HepG2 (cell line): ENCODE measurements around the gene STH. TPM values are rescaled to one million over a fixed set of nuclear protein-coding genes. Genes with fewer than 3 reads are reported as not detected.

Experiments
- AFF4 ChIP-seq: sonication (generic); formaldehyde crosslinking; IDR thresholded peaks from 2 replicates; pipeline ENCODE4 v1.4.0; 2020; ENCODE audit warnings: missing genetic modification reagents
- KDM5B ChIP-seq: sonication (generic); formaldehyde crosslinking; IDR thresholded peaks from 2 replicates; pipeline ENCODE4 v1.4.0; 2020; ENCODE audit warnings: missing genetic modification reagents, mild to moderate bottlenecking, borderline replicate concordance
- NR3C1 ChIP-seq: sonication (generic); formaldehyde crosslinking; IDR thresholded peaks from 2 replicates; pipeline ENCODE4 v1.4.0; 2020; ENCODE audit warnings: missing genetic modification reagents
- POGZ ChIP-seq: sonication (generic); formaldehyde crosslinking; IDR thresholded peaks from 2 replicates; pipeline ENCODE4 v1.4.0; 2020; ENCODE audit warnings: mild to moderate bottlenecking, missing genetic modification reagents
- SP1 ChIP-seq, 2 experiments: fragments of 450-650 bp in 1 of 2; sonication (generic) in 1 of 2; formaldehyde crosslinking in 1 of 2; IDR thresholded peaks; 2 replicates each; pipeline versions ENCODE4 v1.4.0 to v1.6.1; 2016 to 2020; ENCODE audit warnings: missing genetic modification reagents in 1 of 2
- TAF1 ChIP-seq: sonication (generic); formaldehyde crosslinking; IDR thresholded peaks from 2 replicates; pipeline ENCODE4 v1.4.0; 2020; ENCODE audit warnings: missing genetic modification reagents
- ZBTB4 ChIP-seq: sonication (generic); formaldehyde crosslinking; IDR thresholded peaks from 2 replicates; pipeline ENCODE4 v1.4.0; 2020; ENCODE audit warnings: missing genetic modification reagents, mild to moderate bottlenecking, borderline replicate concordance
- ZBTB40 ChIP-seq, 2 experiments: fragments of 450-650 bp in 1 of 2; sonication (generic) in 1 of 2; formaldehyde crosslinking in 1 of 2; IDR thresholded peaks; 2 replicates each; pipeline versions ENCODE4 v1.6.1 to v1.8.0; 2016 to 2022; ENCODE audit warnings: antibody characterized with exemption in 1 of 2, mild to moderate bottlenecking in 1 of 2, missing genetic modification reagents in 1 of 2
- ZNF274 ChIP-seq: sonication (generic); formaldehyde crosslinking; IDR thresholded peaks from 2 replicates; pipeline ENCODE4 v1.5.1; 2020; ENCODE audit warnings: mild to moderate bottlenecking, missing genetic modification reagents
- polyA plus RNA-seq, 8 experiments: library from polyadenylated mRNA; depleted of rRNA in 3 of 8; stranded (reverse) in 7 of 8; unstranded in 1 of 8; fragments of >200 nt; fragmentation: Illumina TruSeq in 4 of 8; extraction: Trizol in 4 of 8; gene quantifications; 2 replicates each; pipeline versions ENCODE4 v1.2.1 to v1.2.3, GENCODE V29; 2011 to 2016; ENCODE audit warnings: low read depth in 4 of 8, missing spikeins in 1 of 8, mixed read lengths in 1 of 8; ENCODE audit not compliant: insufficient read depth in 1 of 8
- total RNA-seq, 5 experiments: library from RNA; depleted of rRNA; stranded (reverse); fragments of >200 nt; fragmentation: Illumina TruSeq; extraction: Trizol; gene quantifications; 2 replicates each; pipeline ENCODE4 v1.2.3, GENCODE V29; 2016; ENCODE audit warnings: low read depth in 1 of 5

The STH gene
- total and polyA plus RNA-seq, 2 of the 13 experiments (the other 11 are each of a cell fraction or from before 2014, with no cell fraction given), result not detected

- TF ChIP-seq ZBTB4 (CRISPR knock-in tag), result no peak
- TF ChIP-seq TAF1 (CRISPR knock-in tag), result no peak
- TF ChIP-seq KDM5B, result peak; percentile 34
- no peak for TF ChIP-seq NR3C1 (CRISPR knock-in tag)
- no peak for TF ChIP-seq SP1 (IDR thresholded peaks at IDR 0.05)
- TF ChIP-seq SP1 (CRISPR knock-in tag; IDR thresholded peaks at IDR 0.05), result no peak
- TF ChIP-seq ZNF274 (CRISPR knock-in tag), result peak; percentile 75; the same call in 1 of the 2 replicates
- TF ChIP-seq ZBTB40 (IDR thresholded peaks at IDR 0.05), result no peak
- TF ChIP-seq ZBTB40 (CRISPR knock-in tag; IDR thresholded peaks at IDR 0.05), result peak; percentile 49; the same call in 1 of the 2 replicates
- no peak for TF ChIP-seq POGZ (CRISPR knock-in tag)
- no peak for TF ChIP-seq AFF4 (CRISPR knock-in tag)
Observed at GRCh38 chr17:46011711-46012505, 12.9 kb downstream of the STH start (continued).
